GM19240 (cell line): Measurements from ENCODE around the gene ADGRD1.

ENCODE experiments used
- DNase-seq: peaks from one replicate; pipeline ENCODE4 v3.0.0; 2011; ENCODE audit warnings: low spot score; ENCODE audit not compliant: insufficient read length

Gene ADGRD1

DNA sequence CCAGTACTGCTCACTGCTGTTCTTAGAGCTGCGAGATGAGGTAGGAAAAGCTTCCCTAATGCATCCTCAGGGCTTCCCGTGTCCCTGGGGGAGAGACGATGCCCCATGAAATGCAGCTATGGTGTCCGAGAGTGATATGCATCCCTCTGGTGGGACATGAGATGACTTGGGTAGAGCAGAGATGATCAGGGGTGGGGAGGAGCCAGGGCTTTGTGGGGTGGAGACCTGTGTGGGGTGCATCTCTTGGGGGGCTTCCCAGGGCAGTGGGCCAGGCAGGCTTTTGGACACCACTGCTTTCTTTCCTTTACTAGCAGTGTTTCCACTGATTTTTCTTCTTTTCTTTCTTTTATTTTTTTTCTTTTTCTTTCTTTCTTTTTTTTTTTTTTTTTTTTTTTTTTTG, 147.3 kb downstream of the ADGRD1 start:
- no peak for DNase-seq

DNA sequence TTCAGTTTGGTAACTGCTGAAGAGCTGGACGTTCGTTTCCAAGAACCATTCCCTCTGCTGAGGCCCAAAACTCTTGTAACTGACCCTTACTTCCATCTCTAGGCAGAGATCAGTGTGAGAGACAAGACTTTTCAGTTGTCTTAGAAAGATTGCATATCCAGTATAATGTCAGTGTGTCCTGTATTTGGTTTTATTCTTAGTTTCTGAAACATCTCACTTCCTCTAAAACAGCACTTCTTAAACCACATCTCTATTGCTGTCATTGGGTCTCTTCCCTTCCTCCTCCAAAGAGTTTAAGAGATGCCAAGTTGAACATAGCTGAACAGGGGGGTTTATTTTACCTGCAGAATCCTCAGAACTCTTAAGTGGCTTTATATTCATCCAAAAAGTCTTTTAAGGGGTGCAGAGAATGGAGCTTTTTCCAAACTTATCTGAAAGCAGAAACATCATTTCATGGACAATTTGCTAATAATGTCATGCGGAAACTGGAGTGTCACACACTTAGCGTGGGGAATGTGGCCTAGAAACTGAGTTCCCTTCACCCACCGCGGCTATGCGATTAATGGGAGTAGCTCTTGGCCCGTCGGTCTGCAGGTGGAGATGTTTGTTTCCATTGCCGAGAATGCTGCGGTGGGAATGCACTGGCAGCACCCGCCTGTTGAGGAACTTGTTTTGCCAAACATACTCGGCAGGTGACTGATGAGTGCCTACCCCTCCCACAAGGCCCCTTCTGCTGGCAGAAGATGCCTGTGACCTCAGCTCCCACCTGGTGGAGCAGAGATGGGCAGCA, 148.2 kb downstream of the ADGRD1 start:
- DNase-seq, result peak; percentile 38

- no peak for DNase-seq
Observed at GRCh38 chr12:131102493-131102931, 148.8 kb downstream of the ADGRD1 start.

DNA sequence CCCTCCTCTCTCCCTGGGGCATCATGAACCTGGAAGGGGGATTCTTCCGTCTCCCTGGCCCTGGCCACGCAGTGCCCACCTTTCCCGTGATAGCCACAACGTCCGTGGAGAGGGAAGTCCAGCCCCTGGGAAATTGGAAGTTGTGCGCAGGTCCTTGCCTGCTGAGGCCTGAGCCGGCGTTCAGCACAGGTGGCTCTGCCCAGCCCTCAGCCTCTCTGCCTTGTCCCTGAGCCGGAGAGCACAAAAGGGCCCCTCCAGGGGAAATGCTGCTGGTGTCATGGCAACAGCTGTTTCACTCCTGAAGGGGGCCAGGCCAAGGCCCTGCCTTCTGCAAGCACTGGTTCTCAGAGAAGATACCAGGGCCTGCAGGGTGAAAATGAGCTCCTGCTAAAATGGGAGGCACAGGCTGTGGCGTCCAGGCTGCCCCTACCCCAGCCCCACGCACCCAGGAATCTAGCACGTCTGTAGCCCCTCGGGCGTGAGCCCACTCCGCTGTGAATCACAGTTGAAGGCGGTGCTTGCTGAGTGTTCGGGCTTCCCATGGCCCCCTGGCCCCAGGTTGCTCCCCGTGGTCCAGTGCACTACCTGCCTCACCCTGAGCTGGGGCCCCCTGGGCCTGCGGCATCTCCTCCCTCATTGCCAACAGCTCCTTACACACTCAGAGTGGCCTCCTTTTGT, 149.4 kb downstream of the ADGRD1 start:
- DNase-seq, result no peak

DNA sequence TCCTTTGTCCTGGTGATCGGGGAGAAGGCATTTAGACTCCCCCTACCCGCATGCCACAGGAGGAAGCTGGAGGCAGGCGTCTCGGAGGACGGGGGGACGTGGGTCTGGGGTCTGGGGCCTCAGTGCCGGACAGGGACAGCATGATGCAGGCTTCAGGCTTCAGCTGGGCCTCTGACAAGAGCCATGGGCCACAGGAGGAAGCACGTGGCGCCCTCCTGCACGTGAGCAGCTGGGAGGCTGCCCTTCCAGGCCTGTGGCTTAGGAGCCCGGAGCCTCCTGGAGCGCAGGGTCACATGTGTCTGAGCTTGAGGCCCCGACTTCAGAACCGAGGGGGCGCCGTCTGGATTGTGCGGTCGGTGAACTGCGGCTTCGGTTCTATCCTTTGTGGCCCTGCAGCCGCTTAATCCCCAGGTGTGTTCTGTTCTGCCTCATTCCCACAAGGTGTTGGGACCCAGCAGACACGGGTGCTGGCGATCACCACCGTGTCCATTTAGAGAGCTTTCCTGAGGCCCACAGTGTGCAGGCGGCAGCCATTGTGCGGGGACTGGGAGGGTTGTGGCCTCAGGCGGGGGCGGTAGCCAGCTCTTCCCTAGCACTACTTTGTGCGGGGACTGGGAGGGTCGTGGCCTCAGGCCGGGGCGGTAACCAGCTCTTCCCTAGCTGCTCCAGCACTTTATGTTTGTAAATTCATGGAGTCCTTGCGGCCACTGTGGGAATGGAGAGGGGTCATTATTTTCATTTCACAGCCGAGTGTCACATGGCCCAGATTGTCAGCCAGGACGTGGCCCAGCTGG, 150.2 kb downstream of the ADGRD1 start:
- no peak for DNase-seq

- peak; percentile 45 for DNase-seq
Observed at GRCh38 chr12:131104463-131105350, 151.0 kb downstream of the ADGRD1 start.

DNA sequence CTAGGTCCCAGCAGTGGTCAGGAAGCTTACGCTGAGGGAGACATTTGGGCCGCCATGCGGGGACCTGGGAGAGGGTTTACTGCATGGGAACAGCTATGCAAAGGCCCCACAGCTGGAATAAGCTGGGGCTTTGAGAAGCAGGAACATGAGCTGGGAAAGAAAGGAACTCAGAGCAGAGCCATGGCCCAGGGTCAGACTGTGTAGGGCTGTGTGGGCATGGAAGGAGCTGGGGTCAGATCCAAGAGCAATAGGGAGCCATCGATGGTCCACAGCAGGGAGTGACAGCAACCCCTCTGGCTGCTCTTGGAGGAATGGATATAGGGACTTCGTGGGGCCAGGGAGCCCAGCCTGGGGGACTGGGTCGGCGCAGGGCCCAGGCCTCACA, 151.6 kb downstream of the ADGRD1 start:
- DNase-seq, result no peak

DNA sequence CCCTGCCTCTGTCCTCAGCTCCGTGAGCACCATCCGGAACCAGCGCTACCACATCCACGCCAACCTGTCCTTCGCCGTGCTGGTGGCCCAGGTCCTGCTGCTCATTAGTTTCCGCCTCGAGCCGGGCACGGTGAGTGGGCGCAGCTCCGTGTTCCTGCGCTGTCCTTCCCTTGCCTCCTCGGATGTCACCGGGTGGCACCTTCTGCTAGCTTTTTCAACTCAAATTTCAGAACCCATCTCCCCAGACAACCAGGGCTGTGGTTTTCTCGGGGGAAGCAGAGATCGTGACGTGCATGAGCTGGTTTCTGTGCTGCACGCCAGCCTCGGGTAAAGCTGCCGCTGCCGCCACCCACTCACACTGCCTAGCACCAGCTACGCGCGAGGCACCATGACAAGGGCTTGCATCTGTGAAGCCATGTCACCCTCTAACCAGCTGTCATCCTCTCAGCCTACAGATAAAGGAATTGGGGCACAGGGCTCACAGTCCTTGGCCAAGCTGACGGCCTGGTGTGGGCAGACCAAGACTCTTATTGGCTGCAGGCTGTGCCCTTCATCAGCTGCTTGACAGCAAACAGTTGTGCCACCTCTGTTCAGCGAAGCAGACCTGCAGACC, 152.1 kb downstream of the ADGRD1 start:
- DNase-seq, result no peak

- DNase-seq, result no peak
Observed at GRCh38 chr12:131106349-131106941, 152.7 kb downstream of the ADGRD1 start.

GRCh38 chr12:131108177-131108955, 154.7 kb downstream of the ADGRD1 start:
- no peak for DNase-seq

DNA sequence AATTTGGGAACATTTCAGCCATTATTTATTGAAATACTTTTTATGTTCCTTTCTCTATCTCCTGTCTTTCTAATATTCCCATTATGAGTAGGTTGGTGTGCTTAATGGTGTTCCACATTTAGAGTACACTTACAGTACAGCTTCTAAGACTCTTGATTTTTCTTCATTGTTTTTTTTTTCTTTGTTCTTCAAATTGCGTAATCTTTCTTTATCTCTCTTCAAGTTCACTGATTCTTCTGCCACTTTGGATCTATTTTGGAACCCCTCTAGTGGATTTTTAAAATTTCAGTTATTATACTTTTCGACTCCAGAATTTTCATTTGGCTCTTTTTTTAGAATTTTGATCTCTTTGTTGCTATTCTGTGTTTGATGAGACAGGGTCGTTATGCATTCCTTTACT, 157.7 kb downstream of the ADGRD1 start:
- no peak for DNase-seq

DNA sequence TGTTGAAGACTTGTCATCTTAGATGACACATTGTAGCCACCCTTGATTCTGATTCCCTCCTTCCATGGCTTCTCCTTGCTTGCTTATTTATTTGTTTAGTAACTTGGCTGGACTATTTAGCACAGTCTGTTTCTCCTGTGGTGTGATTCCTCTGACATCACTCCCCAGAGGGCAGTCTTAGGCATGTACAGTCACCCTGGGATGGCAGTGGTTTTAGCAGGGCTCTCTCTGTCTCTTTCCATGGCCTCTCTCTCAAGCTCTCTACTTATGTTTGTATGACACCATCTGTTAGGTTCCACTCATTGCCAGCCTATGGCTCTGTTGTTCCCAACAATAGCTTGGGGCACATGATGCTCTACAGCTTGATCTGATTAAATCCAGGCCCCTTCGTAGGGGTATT, 158.3 kb downstream of the ADGRD1 start:
- no peak for DNase-seq

- no peak for DNase-seq
Observed at GRCh38 chr12:131112700-131113290, 159.1 kb downstream of the ADGRD1 start.

DNA sequence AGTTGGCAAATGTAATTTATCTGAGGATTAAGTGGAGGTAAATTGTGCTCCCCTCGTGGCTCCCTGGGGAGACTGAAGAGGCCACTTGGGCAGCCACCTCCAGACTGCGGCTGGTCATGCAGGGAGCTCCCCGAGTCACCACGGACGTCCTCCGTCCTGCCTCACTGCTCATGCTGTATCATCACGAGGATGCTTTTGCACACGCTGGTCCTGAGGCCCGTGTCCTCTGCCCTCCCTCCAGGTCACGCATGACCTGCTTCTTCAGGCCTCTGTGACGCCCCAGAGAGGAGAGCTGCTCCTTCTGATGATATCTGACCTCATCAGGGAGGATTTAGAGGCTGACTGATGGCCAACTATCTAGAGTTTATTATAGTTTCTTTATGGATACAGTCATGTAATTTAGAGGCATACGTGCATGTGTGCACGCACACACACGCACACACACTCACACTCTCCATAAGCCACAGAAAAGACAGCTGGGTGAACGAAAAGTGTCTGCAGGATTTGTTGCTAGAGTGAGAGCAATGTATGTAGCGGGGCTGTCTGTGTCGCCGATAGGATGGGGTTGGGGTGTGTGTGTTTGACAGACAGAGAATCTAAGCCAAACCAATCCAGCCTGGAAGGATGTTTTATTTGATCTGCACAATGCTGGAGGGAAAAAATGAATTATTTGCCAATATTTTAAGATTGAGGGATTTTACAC, 160.0 kb downstream of the ADGRD1 start:
- no peak for DNase-seq

- no peak for DNase-seq
Observed at GRCh38 chr12:131114271-131114670, 160.6 kb downstream of the ADGRD1 start.

DNA sequence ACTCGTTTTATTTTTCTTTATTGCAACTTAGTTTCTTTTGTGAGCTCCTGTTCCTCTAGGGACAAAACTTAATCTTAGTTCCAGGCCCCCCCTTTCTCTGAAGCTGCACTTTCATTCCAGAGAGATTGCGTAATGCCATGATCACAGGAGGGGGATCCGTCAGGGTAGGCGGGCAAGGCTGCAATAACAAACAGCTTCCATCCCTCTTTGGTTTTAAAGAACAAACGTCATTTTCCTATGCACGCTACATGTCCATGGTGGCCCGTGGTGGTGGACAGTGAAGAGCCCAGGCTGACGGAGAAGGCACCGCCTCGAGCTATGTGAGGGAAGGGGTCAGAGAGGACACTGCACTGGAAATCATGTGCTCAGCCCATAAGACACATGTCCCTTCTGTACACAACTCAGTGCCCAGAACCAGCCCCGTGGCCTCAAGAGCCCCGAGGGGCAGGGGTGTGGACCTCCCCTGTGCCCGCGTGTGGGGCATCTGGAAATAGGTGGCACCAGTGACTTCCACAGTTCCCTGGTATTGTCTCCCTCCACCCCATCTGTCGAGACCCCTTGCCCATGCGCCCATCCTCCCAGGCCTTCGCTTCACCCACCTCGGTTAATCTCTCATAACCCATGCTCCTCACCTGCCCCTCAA, 161.4 kb downstream of the ADGRD1 start:
- no peak for DNase-seq

GRCh38 chr12:131115766-131116467, 162.2 kb downstream of the ADGRD1 start:
- DNase-seq, result no peak
